ENCODE results near the gene BTAF1. TPM values are rescaled to one million over a fixed set of nuclear protein-coding genes. Genes with fewer than 3 reads are reported as not detected.

The BTAF1 gene
- total RNA-seq = 10 to 100 TPM; 42.6 to 43.6 TPM

DNA sequence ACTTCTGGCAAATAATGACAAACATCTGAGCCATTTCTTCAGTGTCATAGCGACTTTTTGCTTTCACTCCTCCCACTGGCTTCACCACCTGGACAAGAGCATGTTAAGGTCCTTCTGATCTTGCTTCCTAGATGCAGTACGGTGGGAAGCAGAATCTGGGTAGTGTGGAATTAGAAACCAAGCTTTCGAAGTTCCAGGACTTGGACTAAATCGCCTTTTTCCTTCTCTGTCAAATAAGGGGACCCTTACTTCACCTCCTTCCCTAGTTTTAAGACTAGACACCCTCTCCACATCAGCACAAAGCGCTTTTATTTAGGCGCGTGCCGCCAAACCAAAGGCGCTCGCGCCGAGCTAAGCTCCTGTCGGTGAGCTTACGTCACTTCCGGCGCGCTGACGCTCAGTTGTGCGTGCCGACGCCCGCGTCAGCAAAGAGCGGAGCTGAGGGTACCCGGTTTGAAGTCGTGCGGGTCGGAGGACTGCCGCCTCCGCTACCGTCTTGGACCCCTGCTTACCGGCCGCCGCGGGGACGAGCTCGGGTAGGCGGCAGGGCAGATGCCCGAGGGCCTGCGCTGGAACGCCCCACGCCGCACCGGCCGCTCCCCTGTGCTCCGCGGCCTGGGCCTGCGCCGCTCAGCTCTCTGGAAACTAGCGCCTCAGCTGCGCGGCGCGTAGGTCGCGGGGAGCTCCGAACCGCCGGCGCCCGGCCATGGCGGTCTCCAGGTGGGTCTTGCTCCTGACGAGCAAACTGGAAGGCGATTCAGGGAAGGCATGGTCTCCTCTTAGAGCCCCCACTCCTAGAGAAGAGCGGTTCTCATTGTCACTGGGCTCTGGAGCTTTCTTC, at the start of gene BTAF1:
BTAF1 (plus strand) TSS at position 400 of the 841 bp plus-strand sequence; CDS start at position 707, 307 bp downstream.
- Mint-ChIP-seq H3K9me3 (no peaks in the 10 kb centered on the region), H3K36me3 (ENCODE audit: low read depth) (peaks cover 9% of the 10 kb centered on the region), H3K4me3 (peak within 1 kb of the TSS; percentile 86), H3K27ac (peak within 1 kb of the TSS; percentile 99), H3K4me1 (ENCODE audit: low read depth) (peaks cover 35% of the 10 kb centered on the region), H3K27me3 (ENCODE audit: low read depth) (no peaks in the 10 kb centered on the region)
- peak; percentile 93 for DNase-seq
- intact Hi-C loops (cut with micrococcal nuclease) = loop anchor here (1.0 to 5.0 kb wide), 8 partner anchors 14 to 761 kb away; partner anchors contain the start of genes CPEB3, FGFBP3, KIF11 and MARCHF5
- CTCF ChIA-PET = interaction anchor here (0.6 to 3.7 kb wide), 7 partner anchors 9 to 187 kb away, joined by 3 to 15 read pairs (median 3); partner anchors contain the start of genes FGFBP3 and TNKS2

DNA sequence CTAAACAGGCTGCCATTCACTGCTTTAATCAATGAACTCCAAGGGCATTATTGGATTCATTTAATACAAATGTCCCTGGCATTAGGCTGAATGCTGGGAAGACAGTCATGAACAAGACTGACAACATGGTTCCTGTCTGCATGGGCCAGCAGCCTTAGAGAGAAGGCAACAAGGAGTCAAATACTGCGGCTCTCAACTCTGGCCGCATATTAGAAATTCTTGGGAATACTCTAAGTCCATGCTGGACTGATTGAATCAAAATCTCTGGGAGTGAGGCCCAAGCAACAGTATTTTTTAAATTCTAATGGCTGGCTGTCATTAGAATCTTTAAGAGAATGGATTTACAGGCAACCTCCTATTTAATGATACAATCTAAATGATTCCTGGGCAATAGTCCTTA, 48.4 kb upstream of the BTAF1 start:
- Mint-ChIP-seq H3K27ac (no peak overlapping the region), H3K4me1 (ENCODE audit: low read depth) (no peaks in the 10 kb centered on the region), H3K27me3 (ENCODE audit: low read depth) (no peaks in the 10 kb centered on the region), H3K9me3 (no peaks in the 10 kb centered on the region), H3K36me3 (ENCODE audit: low read depth) (no peaks in the 10 kb centered on the region), H3K4me3 (no peak overlapping the region)
- CTCF ChIA-PET = no interaction called here
- DNase-seq = no peak
- intact Hi-C loops (cut with micrococcal nuclease) = no loop called here

DNA sequence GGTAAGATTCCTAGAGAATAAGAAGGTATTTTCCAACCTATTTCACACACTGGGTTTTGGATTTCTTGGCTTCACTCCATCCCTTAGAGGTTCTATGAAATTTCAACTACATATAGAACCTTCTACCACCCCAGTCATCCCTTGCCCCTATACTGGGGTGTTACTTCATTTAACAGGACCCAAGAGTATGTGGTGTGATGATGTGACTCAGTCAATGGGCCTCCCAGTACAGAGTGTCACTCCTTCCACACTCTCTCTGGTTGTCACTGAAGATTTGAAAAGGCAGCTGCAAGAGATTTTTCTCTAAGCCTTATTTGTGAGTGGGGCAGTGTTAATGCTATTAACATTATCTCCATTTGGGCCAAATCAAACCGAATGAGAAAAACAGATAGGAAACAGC, 47.8 kb upstream of the BTAF1 start:
- CTCF ChIA-PET = no interaction called here
- intact Hi-C loops (cut with micrococcal nuclease) = no loop called here
- H3K27me3 Mint-ChIP-seq (ENCODE audit: low read depth) = no peaks in the 10 kb centered on the region

DNA sequence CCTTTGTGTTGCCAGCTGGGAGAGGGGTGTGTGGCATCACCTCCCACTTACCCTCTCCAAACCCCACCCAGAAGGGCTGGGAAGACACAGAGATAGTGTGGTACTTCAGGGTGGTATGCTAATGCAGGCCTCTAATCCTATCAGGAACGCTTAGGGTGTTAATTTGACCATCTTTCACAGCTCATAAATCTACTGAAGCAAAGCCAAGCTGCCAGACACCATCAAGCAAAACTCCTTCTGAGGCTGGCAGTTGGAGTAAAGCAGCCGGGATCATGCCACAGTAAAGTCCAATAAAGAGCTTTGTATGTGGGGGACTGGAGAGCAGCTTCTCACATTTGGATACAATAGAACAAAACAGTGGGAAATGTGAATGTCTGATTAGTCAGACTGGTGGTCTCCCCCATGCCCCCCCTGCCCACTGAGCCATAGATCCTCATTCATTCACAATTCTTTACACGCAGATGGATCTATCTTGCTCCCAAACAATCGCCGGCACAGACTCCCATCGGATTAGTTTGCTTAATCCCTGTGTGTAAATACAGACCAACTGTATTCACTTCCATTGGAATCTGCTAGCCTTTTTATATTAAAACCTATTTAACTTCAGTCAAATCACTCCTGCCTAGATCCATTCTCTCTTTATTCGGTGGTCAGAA, 43.9 kb upstream of the BTAF1 start:
- H3K9me3 Mint-ChIP-seq = peaks cover 5% of the 10 kb centered on the region
- no peaks in the 10 kb centered on the region for H3K4me1 Mint-ChIP-seq (ENCODE audit: low read depth)
- DNase-seq = no peak
- CTCF ChIA-PET = interaction anchor here (0.6 kb wide), 1 partner anchor 1343 kb away, joined by 3 read pairs; no protein-coding TSS in a partner anchor
- no peak overlapping the region for H3K4me3 Mint-ChIP-seq
- H3K36me3 Mint-ChIP-seq (ENCODE audit: low read depth) = no peaks in the 10 kb centered on the region
- intact Hi-C loops (cut with micrococcal nuclease) = no loop called here
- H3K27me3 Mint-ChIP-seq (ENCODE audit: low read depth) = no peaks in the 10 kb centered on the region
- no peak overlapping the region for H3K27ac Mint-ChIP-seq

More for the DNA sequence above, 47.8 kb upstream of the BTAF1 start:
- no peaks in the 10 kb centered on the region for H3K4me1 Mint-ChIP-seq (ENCODE audit: low read depth)
- H3K27ac Mint-ChIP-seq = no peak overlapping the region
- no peak for DNase-seq
- no peaks in the 10 kb centered on the region for H3K9me3 Mint-ChIP-seq
- H3K36me3 Mint-ChIP-seq (ENCODE audit: low read depth) = no peaks in the 10 kb centered on the region
- no peak overlapping the region for H3K4me3 Mint-ChIP-seq

DNA sequence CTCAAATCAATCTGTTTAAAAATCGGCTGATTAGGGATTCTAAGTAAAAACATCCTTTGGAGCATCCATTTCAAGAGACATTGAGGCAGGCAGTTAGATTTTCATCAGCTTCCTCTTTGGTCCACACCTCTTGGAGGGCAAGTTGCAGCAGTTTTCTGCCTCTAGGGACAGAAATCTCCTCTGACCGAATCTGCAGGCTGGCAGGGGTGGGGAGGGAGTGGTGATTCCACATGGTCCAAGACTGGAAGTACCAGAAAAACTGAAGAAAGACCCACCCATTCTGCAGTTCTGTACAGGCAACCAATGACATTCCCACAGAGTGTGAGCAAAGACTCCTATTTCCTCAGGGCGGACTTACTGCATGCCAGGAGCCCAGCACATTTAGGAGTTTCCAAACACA, 43.3 kb upstream of the BTAF1 start:
- intact Hi-C loops (cut with micrococcal nuclease) = no loop called here
- H3K4me1 Mint-ChIP-seq (ENCODE audit: low read depth) = no peaks in the 10 kb centered on the region
- no peaks in the 10 kb centered on the region for H3K27me3 Mint-ChIP-seq (ENCODE audit: low read depth)
- CTCF ChIA-PET = no interaction called here
- DNase-seq = no peak
- no peak overlapping the region for H3K27ac Mint-ChIP-seq
- no peak overlapping the region for H3K4me3 Mint-ChIP-seq
- H3K36me3 Mint-ChIP-seq (ENCODE audit: low read depth) = no peaks in the 10 kb centered on the region
- peaks cover 5% of the 10 kb centered on the region for H3K9me3 Mint-ChIP-seq

DNA sequence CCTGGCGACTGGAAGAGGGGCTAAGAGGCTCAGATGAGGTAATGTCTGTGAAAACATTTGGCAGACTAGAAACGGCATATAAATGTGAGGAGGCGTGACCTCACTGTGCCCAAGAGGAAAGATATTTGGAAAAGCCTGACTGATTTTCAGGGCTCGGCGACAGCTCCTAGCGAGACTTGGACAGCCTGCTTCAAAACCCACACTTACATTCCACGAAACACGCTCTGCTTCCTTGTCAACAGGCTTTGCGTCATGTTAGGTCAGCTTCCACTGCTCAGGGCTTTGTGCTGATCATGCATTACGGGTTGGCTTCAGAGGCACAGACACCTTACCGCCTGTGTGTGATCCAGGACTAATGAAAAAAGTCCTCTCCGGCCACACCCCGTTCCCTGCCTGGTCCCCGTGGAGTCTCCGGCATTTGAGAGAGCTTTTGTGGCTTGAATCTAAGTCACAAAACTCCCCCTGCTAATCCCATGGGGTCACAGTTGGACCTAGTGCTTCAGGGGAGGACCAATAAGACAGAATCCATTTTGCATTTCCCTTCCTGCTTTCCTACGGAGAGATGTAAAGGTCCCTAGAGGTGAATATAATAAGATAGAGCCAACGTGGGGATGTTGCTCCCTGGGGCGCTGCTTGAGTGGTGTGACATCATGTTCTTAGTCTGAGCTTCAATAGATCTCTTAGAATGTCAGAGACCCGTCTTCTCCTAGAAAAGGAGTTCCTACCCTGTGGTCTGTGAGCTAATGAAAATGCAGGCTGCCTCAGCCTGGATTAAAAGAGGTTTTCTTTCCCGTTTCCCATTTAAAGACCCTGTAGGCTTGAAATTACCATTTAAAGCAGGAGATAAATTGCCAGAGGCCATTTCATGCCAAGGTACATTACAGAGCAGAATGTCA, 39.8 kb upstream of the BTAF1 start:
- peaks cover 10% of the 10 kb centered on the region for H3K4me1 Mint-ChIP-seq (ENCODE audit: low read depth)
- intact Hi-C loops (cut with micrococcal nuclease) = no loop called here
- peaks cover 5% of the 10 kb centered on the region for H3K9me3 Mint-ChIP-seq
- CTCF ChIA-PET = interaction anchor here (0.5 kb wide), 1 partner anchor 125 kb away, joined by 3 read pairs; no protein-coding TSS in a partner anchor
- no peak for DNase-seq
- H3K4me3 Mint-ChIP-seq = no peak overlapping the region
- H3K27me3 Mint-ChIP-seq (ENCODE audit: low read depth) = peaks cover 5% of the 10 kb centered on the region
- no peak overlapping the region for H3K27ac Mint-ChIP-seq
- no peaks in the 10 kb centered on the region for H3K36me3 Mint-ChIP-seq (ENCODE audit: low read depth)

DNA sequence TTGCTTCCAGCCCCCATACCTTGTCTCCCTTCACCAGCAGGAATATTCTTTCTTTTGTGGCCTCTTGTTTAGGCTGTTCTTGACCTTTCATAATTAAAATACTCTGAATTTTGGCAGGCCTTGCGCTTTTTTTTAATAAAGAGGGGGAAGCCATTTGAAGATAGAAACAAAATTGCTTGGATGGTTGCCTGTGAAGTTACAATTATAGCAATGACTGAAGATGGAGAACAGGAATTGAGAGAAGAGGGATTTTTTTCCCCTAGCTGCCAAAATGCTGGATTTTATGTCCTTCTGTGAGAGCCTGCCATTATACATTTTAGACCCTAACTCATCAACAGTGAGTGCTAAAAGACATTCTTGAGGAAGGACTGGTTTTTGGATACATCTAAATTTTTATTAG, 39.0 kb upstream of the BTAF1 start:
- Mint-ChIP-seq H3K9me3 (peaks cover 5% of the 10 kb centered on the region), H3K4me1 (ENCODE audit: low read depth) (peaks cover 10% of the 10 kb centered on the region), H3K36me3 (ENCODE audit: low read depth) (no peaks in the 10 kb centered on the region), H3K4me3 (no peak overlapping the region), H3K27me3 (ENCODE audit: low read depth) (peaks cover 5% of the 10 kb centered on the region), H3K27ac (no peak overlapping the region)
- no peak for DNase-seq
- CTCF ChIA-PET = interaction anchor here (0.5 kb wide), 1 partner anchor 126 kb away, joined by 3 read pairs; no protein-coding TSS in a partner anchor
- intact Hi-C loops (cut with micrococcal nuclease) = no loop called here

DNA sequence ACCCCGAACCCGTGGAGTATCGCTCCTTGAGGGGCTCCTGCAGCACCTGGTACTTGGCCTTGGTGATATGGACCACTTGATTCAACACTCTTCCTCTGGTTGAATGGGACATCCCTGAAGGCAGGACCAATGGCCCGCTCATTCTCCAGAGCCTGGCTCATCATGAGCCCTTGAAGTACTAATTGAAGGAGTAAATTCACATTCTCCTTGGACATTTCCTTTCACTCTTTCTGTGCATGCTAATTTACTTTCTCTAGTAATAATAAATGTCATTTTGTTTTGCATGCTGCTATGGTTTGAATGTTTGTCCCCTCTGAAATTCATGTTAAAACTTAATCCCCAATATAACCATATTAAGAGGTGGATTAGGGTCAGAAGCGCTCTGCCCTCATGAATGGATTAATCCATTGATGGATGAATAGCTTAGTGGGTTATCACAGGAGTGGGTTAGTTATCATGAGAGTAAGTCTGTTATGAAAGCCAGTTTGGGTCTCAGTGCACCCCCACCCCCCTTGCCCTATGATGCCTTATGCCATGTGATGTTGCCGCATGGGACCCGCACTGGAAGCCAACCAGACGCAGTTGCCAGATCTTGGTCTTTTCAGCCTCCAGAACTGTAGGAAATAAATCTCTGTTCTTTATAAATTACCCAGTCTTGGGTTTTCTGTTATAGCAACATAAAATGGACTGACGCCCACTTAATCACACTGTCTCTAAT, 38.0 kb upstream of the BTAF1 start:
- Mint-ChIP-seq H3K4me3 (no peak overlapping the region), H3K27ac (no peak overlapping the region), H3K4me1 (ENCODE audit: low read depth) (peaks cover 10% of the 10 kb centered on the region), H3K36me3 (ENCODE audit: low read depth) (no peaks in the 10 kb centered on the region), H3K9me3 (peaks cover 5% of the 10 kb centered on the region), H3K27me3 (ENCODE audit: low read depth) (peaks cover 5% of the 10 kb centered on the region)
- no peak for DNase-seq
- intact Hi-C loops (cut with micrococcal nuclease) = no loop called here
- CTCF ChIA-PET = no interaction called here

DNA sequence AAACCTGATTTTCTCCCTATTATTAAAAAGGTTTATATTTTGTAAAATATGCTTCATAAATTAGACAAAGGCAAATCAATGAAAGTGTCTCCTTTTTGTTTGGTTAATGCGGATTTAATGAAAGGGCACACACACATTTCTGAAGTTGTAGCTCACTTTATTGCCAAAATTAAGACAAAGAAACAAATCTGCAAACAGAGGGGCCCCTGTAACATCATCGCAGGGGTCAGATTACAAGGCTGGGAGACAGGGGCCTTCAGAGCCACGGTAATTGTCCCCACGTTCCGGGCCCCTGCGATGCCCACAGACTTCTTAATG, 36.7 kb upstream of the BTAF1 start:
- Mint-ChIP-seq H3K9me3 (no peaks in the 10 kb centered on the region), H3K27ac (no peak overlapping the region), H3K36me3 (ENCODE audit: low read depth) (no peaks in the 10 kb centered on the region), H3K27me3 (ENCODE audit: low read depth) (peaks cover 5% of the 10 kb centered on the region), H3K4me1 (ENCODE audit: low read depth) (peaks cover 10% of the 10 kb centered on the region), H3K4me3 (peak overlapping the region; percentile 79)
- CTCF ChIA-PET = interaction anchor here (0.6 to 1.1 kb wide), 5 partner anchors 12 to 1593 kb away, joined by 3 to 5 read pairs (median 3); no protein-coding TSS in a partner anchor
- no peak for DNase-seq
- intact Hi-C loops (cut with micrococcal nuclease) = loop anchor here (1.0 kb wide), 1 partner anchor 14 kb away; no protein-coding TSS in a partner anchor

DNA sequence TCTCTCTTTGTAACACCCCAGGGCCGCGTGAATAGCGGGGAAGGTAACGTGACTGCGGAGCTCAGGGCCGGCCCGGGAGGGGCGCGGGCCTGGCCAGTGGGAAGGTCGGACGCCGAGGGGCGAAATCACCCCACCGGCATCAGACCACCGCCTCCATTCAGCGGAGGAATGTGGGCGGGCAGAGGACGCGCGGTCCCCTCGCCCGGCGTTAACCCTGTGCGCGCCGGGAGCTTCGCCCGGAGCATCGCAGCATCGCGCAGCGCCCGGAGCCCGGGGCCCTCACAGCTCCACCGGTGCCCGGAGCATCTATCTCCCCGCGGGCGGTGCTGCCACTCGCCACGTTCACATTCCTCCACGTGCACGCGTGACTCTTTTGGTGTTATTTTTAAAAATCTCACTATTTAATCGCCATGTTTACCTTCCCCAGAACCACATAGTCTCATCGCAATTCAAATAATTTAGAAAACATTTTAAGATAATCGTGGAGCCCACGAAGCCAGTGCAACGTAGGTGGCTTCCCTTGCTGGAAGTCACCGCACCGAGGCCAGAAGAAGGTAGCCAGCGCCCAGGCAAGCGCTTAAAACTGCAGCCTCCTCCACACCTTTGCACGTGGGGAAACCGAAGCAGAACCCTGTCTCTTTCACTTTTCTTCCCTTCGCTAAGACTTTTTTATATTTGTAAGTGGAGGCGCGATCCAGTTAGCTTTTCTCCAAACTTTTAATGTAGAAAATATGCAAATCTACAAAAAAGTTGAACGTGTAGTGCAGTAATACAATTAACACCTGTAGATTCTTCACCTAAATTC, 36.1 kb upstream of the BTAF1 start:
- Mint-ChIP-seq H3K36me3 (ENCODE audit: low read depth) (no peaks in the 10 kb centered on the region), H3K4me3 (peak overlapping the region; percentile 79), H3K9me3 (no peaks in the 10 kb centered on the region), H3K27me3 (ENCODE audit: low read depth) (peaks cover 5% of the 10 kb centered on the region), H3K27ac (no peak overlapping the region), H3K4me1 (ENCODE audit: low read depth) (peaks cover 10% of the 10 kb centered on the region)
- DNase-seq = peak; percentile 34
- intact Hi-C loops (cut with micrococcal nuclease) = loop anchor here (1.0 kb wide), 1 partner anchor 14 kb away; no protein-coding TSS in a partner anchor
- CTCF ChIA-PET = interaction anchor here (0.6 to 1.1 kb wide), 4 partner anchors 12 to 1593 kb away, joined by 3 to 5 read pairs (median 3); no protein-coding TSS in a partner anchor
